ENCODE measurements around the gene SVEP1.

DNA sequence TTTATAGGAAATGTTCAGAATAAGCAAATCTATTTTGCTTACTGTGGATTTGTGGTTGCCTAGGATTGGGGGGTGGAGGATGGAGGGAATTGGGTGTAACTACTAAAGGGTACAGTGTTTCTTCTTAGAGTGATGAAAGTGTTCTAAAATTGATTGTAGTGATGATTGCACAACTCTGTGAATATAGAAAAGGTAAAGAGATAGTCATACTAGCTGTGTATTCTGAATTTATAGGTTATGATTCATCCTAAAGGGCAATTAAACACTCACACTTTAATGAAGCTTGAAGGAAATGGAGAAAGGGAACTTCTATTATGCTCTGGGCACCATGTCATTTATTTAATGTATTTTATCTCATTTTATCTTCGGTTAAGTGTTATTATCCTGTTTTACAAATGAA lies 251.8 kb downstream of the SVEP1 start:
- TF ChIP-seq SIN3A (IDR thresholded peaks at IDR 0.05; ENCODE audit: borderline replicate concordance, insufficient read depth, low read depth, low read length) = no peak
- TF ChIP-seq, protein P1, sequence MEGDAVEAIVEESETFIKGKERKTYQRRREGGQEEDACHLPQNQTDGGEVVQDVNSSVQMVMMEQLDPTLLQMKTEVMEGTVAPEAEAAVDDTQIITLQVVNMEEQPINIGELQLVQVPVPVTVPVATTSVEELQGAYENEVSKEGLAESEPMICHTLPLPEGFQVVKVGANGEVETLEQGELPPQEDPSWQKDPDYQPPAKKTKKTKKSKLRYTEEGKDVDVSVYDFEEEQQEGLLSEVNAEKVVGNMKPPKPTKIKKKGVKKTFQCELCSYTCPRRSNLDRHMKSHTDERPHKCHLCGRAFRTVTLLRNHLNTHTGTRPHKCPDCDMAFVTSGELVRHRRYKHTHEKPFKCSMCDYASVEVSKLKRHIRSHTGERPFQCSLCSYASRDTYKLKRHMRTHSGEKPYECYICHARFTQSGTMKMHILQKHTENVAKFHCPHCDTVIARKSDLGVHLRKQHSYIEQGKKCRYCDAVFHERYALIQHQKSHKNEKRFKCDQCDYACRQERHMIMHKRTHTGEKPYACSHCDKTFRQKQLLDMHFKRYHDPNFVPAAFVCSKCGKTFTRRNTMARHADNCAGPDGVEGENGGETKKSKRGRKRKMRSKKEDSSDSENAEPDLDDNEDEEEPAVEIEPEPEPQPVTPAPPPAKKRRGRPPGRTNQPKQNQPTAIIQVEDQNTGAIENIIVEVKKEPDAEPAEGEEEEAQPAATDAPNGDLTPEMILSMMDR (IDR thresholded peaks at IDR 0.05) = no peak
